Tibial artery (tissue), 4 donors: ENCODE results near the gene AMZ1.

Experiments used
- DNase-seq, 2 donors: peaks; one replicate each; pipeline ENCODE4 v3.0.0-alpha.2; 2019
- H3K27ac ChIP-seq, 2 donors: fragments of 200-600 bp; sonication (generic) in 1 of 2; 1 replicate in 1 of 2; 2 replicates in 1 of 2; pipeline ENCODE4 v1.5.1; 2018 to 2019; ENCODE audit warnings: mild to moderate bottlenecking in 1 of 2
- H3K27me3 ChIP-seq, 2 donors: fragments of 200-600 bp; sonication (generic) in 1 of 2; one replicate each; pipeline versions ENCODE4 v1.5.1 to v1.6.0; 2016 to 2019
- H3K36me3 ChIP-seq, 3 donors: fragments of 200-600 bp; sonication (generic) in 2 of 3; one replicate each; pipeline ENCODE4 v1.5.1; 2016 to 2019; ENCODE audit warnings: mild to moderate bottlenecking in 2 of 3
- H3K4me1 ChIP-seq, 4 donors: fragments of 200-600 bp; sonication (generic) in 2 of 4; 1 replicate in 3 of 4; 2 replicates in 1 of 4; pipeline ENCODE4 v1.5.1; 2016 to 2019
- H3K4me3 ChIP-seq, 2 donors: fragments of 200-600 bp; sonication (generic) in 1 of 2; 1 replicate in 1 of 2; 2 replicates in 1 of 2; pipeline ENCODE4 v1.5.1; 2018 to 2019; ENCODE audit warnings: mild to moderate bottlenecking in 2 of 2
- H3K9me3 ChIP-seq, 3 donors: fragments of 200-600 bp; sonication (generic) in 1 of 3; one replicate each; pipeline ENCODE4 v1.5.1; 2016 to 2019
- intact Hi-C: fragments of 100-400 bp; cut with DNase I; formaldehyde crosslinking; loops from one replicate; pipeline ENCODE4 v1.15.0; 2023; ENCODE audit warnings: low total_unique reads
- TF ChIP-seq, protein P1 (sequence below), 2 experiments: fragments of 200-600 bp in 1 of 2; fragments of 450-650 bp in 1 of 2; IDR thresholded peaks; one replicate each; pipeline ENCODE4 v1.5.1; 2017 to 2019; ENCODE audit warnings: antibody characterized with exemption in 2 of 2, mild to moderate bottlenecking in 1 of 2, moderate library complexity in 1 of 2

Gene AMZ1

DNA sequence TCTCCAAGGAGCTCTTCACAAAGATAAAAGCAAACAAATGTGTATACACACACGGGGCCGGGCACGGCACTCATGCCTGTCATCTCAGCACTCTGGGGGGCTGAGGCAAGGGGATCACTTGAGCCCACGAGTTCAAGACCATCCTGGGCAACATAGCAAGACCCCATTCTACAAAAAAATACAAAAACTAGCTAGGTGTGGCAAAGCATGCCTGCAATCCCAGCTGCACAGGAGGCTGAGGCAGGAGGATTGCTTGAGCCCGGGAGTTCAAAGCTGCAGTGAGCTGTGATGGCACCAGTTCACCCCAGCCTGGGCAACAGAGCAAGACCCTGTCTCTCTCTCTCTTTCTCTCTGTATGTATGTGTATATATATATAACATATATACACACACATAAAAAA lies 33.9 kb upstream of the AMZ1 start:
- no peak for DNase-seq
- Histone ChIP-seq H3K27me3 (no peaks in the 10 kb centered on the region), H3K4me1 (no peaks in the 10 kb centered on the region), H3K27ac (no peak overlapping the region), H3K36me3 (peaks cover 8 to 90% (median 29%) of the 10 kb centered on the region in 3 donors), H3K4me3 (no peak overlapping the region), H3K9me3 (no peaks in the 10 kb centered on the region)
- TF ChIP-seq, protein P1, sequence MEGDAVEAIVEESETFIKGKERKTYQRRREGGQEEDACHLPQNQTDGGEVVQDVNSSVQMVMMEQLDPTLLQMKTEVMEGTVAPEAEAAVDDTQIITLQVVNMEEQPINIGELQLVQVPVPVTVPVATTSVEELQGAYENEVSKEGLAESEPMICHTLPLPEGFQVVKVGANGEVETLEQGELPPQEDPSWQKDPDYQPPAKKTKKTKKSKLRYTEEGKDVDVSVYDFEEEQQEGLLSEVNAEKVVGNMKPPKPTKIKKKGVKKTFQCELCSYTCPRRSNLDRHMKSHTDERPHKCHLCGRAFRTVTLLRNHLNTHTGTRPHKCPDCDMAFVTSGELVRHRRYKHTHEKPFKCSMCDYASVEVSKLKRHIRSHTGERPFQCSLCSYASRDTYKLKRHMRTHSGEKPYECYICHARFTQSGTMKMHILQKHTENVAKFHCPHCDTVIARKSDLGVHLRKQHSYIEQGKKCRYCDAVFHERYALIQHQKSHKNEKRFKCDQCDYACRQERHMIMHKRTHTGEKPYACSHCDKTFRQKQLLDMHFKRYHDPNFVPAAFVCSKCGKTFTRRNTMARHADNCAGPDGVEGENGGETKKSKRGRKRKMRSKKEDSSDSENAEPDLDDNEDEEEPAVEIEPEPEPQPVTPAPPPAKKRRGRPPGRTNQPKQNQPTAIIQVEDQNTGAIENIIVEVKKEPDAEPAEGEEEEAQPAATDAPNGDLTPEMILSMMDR (IDR thresholded peaks at IDR 0.05), result no peak
- intact Hi-C loops, result no loop called here

DNA sequence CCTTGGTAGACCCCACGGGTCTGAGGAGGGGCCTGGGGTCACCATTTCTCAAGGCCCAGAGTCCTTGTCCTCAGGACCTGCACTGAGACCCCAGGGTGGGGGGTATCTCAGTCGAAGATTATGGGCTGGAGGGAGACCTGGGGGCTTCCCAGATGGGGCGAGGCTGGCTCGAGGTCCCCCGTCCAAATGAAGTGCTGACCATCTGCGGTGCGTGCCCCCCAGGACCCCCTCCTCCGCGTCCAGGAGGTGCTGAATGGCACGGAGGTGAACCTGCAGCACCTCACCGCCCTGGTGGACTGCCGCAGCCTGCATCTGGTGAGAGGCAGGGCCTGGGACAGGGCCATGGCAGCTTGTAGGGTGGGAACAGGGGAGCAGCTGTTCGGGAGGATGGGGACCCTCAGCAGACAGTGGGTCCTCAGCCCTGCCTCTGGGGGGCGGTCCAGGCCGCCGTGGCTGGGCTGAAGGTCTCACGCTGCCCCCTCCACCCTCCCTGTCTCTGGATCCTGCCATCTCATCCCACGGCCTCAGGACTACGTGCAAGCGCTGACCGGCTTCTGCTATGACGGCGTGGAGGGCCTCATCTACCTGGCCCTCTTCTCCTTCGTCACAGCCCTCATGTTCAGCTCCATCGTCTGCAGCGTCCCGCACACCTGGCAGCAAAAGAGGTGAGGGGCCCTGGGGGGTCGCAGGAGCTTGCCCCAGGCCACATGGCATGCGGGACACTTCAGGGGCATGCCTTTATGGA lies 32.0 kb upstream of the AMZ1 start:
- H3K4me1 ChIP-seq, result no peaks in the 10 kb centered on the region
- H3K4me3 ChIP-seq, result no peak overlapping the region
- TF ChIP-seq, protein P1 (IDR thresholded peaks at IDR 0.05), result no peak
- intact Hi-C loops, result no loop called here
- no peak for DNase-seq
- H3K36me3 ChIP-seq, result peaks cover 8 to 90% (median 36%) of the 10 kb centered on the region in 3 donors
- H3K9me3 ChIP-seq, result no peaks in the 10 kb centered on the region
- H3K27ac ChIP-seq, result no peak overlapping the region
- H3K27me3 ChIP-seq, result no peaks in the 10 kb centered on the region

DNA sequence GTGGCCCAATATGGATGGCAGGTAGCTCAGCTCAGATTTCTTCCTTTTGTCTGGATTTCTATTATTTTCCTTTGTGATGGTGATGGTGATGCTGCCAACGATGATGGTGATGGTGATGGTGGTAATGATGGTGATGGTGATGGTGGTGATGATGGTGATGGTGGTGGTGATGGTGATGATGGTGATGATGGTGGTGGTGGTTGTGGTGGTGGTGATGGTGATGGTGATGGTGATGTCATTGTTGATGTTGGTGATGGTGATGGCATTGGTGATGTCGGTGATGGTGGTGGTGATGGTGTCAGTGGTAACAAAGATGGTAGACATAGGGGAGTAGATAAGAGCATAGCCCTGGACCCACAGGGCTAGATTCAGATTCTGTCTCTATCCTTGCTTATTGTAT lies 30.8 kb upstream of the AMZ1 start:
- TF ChIP-seq, protein P1 (IDR thresholded peaks at IDR 0.05), result no peak
- Histone ChIP-seq H3K4me3 (no peak overlapping the region), H3K36me3 (peaks cover 8 to 88% (median 38%) of the 10 kb centered on the region in 3 donors), H3K9me3 (no peaks in the 10 kb centered on the region), H3K4me1 (no peaks in the 10 kb centered on the region), H3K27me3 (no peaks in the 10 kb centered on the region), H3K27ac (no peak overlapping the region)
- no peak for DNase-seq
- intact Hi-C loops, result no loop called here

DNA sequence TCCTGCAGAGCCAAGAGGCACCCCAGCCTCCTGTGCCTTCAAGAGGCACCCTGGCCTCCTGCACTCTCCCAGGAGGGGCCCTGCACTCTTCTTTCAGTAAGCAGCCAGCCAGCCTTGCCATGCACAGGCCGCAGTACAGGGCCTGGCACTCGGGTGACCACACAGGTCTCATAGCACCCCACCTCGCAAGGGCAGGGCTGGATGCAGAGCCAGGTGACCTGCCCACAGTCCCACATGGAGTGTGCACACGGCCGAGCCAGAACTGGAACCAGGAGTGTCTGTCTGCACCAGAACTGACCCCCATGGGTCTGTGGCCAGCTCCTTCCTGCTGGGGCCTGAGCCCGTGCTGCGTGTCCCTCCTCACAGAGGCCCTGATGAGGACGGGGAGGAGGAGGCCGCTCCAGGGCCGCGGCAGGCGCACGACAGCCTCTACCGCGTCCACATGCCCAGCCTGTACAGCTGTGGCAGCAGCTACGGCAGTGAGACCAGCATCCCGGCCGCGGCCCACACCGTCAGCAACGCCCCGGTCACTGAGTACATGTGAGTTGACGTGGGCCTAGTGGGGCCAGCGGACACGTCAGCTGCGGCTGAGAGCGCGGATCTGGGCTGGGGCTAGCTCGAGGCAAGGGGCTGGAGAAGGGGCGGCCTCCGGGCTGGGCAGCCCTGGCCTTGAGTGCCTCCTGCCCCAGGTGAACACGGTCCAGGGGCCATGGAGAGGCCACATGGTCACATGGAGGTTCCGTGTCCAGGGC lies 29.9 kb upstream of the AMZ1 start:
- intact Hi-C loops, result no loop called here
- DNase-seq, result no peak
- Histone ChIP-seq H3K27ac (no peak overlapping the region), H3K36me3 (peaks cover 8 to 86% (median 46%) of the 10 kb centered on the region in 3 donors), H3K4me1 (peaks cover 0 to 7% (median 5%) of the 10 kb centered on the region in 4 donors), H3K27me3 (no peaks in the 10 kb centered on the region), H3K9me3 (no peaks in the 10 kb centered on the region), H3K4me3 (no peak overlapping the region)
- TF ChIP-seq, protein P1 (IDR thresholded peaks at IDR 0.05), result no peak

DNA sequence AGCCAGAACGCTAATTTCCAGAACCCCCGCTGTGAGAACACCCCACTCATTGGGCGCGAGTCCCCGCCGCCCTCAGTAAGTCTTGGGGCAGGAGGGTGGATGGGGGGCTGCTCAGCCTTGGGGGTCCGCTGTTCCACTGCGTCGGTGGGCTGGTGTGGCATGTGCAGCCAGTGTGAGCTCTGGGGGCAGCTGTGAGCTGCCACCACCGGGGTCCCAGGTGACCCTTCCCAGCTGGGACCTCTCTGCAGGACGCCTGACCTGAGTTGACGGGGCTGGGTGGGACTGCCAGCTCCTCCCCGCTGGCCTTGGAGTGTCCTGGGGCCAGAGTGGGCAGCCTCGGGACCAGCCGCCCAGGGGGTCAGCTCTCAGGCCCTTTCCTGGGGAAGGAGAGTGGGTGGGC lies 29.1 kb upstream of the AMZ1 start:
- no peaks in the 10 kb centered on the region for H3K27me3 ChIP-seq
- H3K36me3 ChIP-seq, result peaks cover 8 to 78% (median 46%) of the 10 kb centered on the region in 3 donors
- no peak for DNase-seq
- TF ChIP-seq, protein P1 (IDR thresholded peaks at IDR 0.05), result no peak
- no peaks in the 10 kb centered on the region for H3K9me3 ChIP-seq
- no peak overlapping the region for H3K4me3 ChIP-seq
- H3K4me1 ChIP-seq, result peaks cover 0 to 12% (median 7%) of the 10 kb centered on the region in 4 donors
- intact Hi-C loops, result no loop called here
- no peak overlapping the region for H3K27ac ChIP-seq
